CD4-positive, alpha-beta T cell treated with Interleukin-12 subunit alpha and Interleukin-12 subunit beta, for 1 hour (primary cell): Measurements from ENCODE around the gene MDGA2.

Source experiments
- DNase-seq: peaks from one replicate; pipeline ENCODE4 v3.0.0-alpha.2; 2020

Gene MDGA2

GRCh38 chr14:47619392-47619791 lies 56.0 kb downstream of the MDGA2 start:
- no peak for DNase-seq

- DNase-seq = no peak
These were observed 68.8 kb downstream of the MDGA2 start for GRCh38 chr14:47606566-47606965.

GRCh38 chr14:47596860-47597259 lies 78.5 kb downstream of the MDGA2 start:
- DNase-seq = no peak

GRCh38 chr14:47596232-47596631 lies 79.2 kb downstream of the MDGA2 start:
- DNase-seq = no peak

GRCh38 chr14:47595552-47595951 lies 79.9 kb downstream of the MDGA2 start:
- DNase-seq = no peak

GRCh38 chr14:47590767-47591495 lies 84.5 kb downstream of the MDGA2 start:
- no peak for DNase-seq

- no peak for DNase-seq
These were observed 90.0 kb downstream of the MDGA2 start for GRCh38 chr14:47585447-47585846.

- DNase-seq = no peak
These were observed 108.1 kb downstream of the MDGA2 start for GRCh38 chr14:47567273-47567672.

- DNase-seq = no peak
These were observed 117.5 kb downstream of the MDGA2 start for GRCh38 chr14:47557894-47558293.

GRCh38 chr14:47555333-47555732 lies 120.1 kb downstream of the MDGA2 start:
- DNase-seq = no peak

GRCh38 chr14:47549886-47550285 lies 125.5 kb downstream of the MDGA2 start:
- no peak for DNase-seq

- no peak for DNase-seq
These were observed 131.9 kb downstream of the MDGA2 start for GRCh38 chr14:47543459-47543858.

- DNase-seq = no peak
These were observed 133.7 kb downstream of the MDGA2 start for GRCh38 chr14:47541662-47542061.

- DNase-seq = no peak
These were observed 136.4 kb downstream of the MDGA2 start for GRCh38 chr14:47539031-47539461.

GRCh38 chr14:47536341-47536740 lies 139.1 kb downstream of the MDGA2 start:
- DNase-seq = no peak

GRCh38 chr14:47526591-47527244 lies 148.7 kb downstream of the MDGA2 start:
- no peak for DNase-seq

GRCh38 chr14:47524524-47524923 lies 150.9 kb downstream of the MDGA2 start:
- DNase-seq = no peak

GRCh38 chr14:47520382-47520781 lies 155.0 kb downstream of the MDGA2 start:
- DNase-seq = no peak

GRCh38 chr14:47511829-47512228 lies 163.6 kb downstream of the MDGA2 start:
- no peak for DNase-seq

GRCh38 chr14:47509957-47510356 lies 165.4 kb downstream of the MDGA2 start:
- no peak for DNase-seq

GRCh38 chr14:47507861-47508260 lies 167.5 kb downstream of the MDGA2 start:
- no peak for DNase-seq

GRCh38 chr14:47500369-47500768 lies 175.0 kb downstream of the MDGA2 start:
- DNase-seq = no peak

- DNase-seq = no peak
These were observed 184.6 kb downstream of the MDGA2 start for GRCh38 chr14:47490766-47491165.

- no peak for DNase-seq
These were observed 185.1 kb downstream of the MDGA2 start for GRCh38 chr14:47490353-47490752.

- no peak for DNase-seq
These were observed 190.0 kb downstream of the MDGA2 start for GRCh38 chr14:47485421-47485820.
